Left kidney (tissue), 2 donors: Measurements from ENCODE around the gene CLIC6. TPM values are rescaled to one million over a fixed set of nuclear protein-coding genes. Genes with fewer than 3 reads are reported as not detected.
"Not testable (repeated sequence)": the region's sequence is repeated elsewhere in the genome, so short reads cannot be mapped to it uniquely, and the experiment has no call there.

Experiments used
- DNase-seq: peaks from one replicate; pipeline ENCODE4 v3.0.0-alpha.2; 2013
- polyA plus RNA-seq: library from polyadenylated mRNA; unstranded; fragments of 120-200 nt; gene quantifications from one replicate; pipeline ENCODE4 v1.2.1, GENCODE V29; 2013; ENCODE audit not compliant: insufficient read length

Gene CLIC6
- polyA plus RNA-seq, 1 donor, result 2.3 TPM

DNA sequence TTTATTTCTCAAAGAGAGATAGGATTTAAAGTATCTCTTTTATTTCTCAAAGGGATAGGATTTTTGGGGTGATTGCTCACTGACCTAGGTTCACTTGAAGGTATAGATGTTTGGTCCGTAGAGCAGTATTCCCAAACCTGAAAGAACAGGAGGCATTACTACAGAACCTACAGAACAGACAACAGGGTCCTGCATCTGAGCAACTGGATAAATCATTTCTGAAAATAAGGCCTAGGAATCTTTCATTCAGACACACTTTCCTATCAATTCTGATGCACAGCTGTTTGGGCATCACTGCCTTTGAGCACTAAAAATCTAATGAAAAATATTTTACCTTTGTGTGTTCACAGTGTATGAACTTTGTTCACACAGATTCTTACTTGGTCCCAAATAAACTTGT, 17.2 kb upstream of the CLIC6 start:
- DNase-seq, result no peak

DNA sequence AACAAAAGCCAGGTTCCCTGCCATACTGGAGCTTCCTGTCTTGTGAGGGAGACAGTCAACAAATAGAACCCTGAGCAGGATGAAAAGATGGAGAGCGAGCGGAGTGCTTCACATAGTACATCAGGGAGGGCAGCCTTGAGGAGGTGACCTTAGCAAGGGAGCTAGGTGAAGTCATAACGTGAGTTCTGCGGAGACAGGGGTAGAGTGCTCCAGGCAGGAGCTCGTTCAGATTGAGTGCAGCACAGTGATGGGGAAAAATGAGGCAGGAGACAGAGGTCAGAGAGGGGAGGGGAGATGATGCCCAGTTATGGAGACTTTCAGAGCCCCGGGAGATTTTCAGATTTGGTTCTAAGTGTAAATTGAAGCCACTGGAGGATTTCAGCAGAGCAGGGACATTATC, 15.3 kb upstream of the CLIC6 start:
- DNase-seq, result no peak

DNA sequence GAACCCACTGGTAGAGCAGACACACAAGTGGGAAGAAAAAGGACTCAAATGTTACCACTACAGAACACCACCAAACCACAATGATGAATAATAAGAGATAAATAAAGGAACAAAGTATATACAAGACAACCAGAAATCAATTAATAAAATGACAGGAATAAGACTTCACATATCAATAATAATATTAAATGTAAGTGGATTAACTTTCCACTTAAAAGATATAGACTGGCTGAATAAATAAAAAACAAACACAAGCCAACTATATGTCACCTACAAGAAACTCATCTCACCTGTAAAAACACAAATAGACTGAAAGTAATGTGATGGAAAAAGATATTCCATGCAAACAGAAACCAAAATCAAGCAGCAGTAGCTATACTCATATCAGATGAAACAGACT, 6.9 kb upstream of the CLIC6 start:
- no peak for DNase-seq

DNA sequence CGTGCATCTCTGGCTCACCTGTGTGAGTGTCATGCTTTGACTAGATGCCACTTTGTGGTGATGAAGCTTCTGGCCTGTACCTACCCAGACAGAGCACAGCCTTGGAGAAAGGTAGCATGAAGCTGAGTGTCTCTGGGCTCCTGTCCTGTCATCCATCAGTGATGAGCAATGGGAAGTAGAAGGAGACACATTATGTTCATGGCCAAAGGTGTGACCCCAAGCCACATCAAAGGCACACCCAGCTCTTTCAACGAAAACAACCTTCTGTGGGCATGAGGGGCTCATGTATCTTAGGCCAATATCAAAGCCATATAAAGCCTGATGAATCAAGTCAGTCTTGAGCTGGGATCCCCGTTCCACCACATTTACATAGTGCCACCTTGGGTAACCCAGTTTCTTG, 1.0 kb upstream of the CLIC6 start:
- DNase-seq, result no peak

DNA sequence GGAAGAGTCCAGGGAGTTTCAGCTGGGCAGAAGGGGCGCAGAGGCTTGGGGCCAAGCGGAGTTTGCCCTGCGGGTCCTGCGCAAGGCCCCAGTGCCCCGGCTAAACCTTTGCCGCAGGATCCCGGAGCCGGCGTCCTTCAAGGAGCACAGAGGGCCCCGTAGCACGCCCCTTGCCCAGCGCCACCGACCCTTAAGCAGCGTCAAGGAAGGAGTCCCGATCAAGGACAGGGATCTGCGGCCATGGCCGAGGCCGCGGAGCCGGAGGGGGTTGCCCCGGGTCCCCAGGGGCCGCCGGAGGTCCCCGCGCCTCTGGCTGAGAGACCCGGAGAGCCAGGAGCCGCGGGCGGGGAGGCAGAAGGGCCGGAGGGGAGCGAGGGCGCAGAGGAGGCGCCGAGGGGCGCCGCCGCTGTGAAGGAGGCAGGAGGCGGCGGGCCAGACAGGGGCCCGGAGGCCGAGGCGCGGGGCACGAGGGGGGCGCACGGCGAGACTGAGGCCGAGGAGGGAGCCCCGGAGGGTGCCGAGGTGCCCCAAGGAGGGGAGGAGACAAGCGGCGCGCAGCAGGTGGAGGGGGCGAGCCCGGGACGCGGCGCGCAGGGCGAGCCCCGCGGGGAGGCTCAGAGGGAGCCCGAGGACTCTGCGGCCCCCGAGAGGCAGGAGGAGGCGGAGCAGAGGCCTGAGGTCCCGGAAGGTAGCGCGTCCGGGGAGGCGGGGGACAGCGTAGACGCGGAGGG, 520 bp downstream of the CLIC6 start:
- no peak for DNase-seq

DNA sequence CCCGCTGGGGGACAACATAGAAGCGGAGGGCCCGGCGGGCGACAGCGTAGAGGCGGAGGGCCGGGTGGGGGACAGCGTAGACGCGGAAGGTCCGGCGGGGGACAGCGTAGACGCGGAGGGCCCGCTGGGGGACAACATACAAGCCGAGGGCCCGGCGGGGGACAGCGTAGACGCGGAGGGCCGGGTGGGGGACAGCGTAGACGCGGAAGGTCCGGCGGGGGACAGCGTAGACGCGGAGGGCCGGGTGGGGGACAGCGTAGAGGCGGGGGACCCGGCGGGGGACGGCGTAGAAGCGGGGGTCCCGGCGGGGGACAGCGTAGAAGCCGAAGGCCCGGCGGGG, 1.1 kb downstream of the CLIC6 start:
- not testable (repeated sequence) for DNase-seq

DNA sequence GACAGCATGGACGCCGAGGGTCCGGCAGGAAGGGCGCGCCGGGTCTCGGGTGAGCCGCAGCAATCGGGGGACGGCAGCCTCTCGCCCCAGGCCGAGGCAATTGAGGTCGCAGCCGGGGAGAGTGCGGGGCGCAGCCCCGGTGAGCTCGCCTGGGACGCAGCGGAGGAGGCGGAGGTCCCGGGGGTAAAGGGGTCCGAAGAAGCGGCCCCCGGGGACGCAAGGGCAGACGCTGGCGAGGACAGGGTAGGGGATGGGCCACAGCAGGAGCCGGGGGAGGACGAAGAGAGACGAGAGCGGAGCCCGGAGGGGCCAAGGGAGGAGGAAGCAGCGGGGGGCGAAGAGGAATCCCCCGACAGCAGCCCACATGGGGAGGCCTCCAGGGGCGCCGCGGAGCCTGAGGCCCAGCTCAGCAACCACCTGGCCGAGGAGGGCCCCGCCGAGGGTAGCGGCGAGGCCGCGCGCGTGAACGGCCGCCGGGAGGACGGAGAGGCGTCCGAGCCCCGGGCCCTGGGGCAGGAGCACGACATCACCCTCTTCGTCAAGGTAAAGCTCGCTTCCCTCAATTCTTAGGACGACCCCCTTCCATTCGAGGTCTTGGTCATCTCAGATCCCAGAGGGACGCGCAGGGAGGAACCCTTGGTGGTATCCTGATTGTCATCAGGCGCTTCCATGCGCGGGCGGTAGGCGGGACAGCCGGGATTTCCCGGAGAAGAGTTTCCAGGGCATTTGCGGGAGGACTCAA, 1.6 kb downstream of the CLIC6 start:
- peak; percentile 11 for DNase-seq

DNA sequence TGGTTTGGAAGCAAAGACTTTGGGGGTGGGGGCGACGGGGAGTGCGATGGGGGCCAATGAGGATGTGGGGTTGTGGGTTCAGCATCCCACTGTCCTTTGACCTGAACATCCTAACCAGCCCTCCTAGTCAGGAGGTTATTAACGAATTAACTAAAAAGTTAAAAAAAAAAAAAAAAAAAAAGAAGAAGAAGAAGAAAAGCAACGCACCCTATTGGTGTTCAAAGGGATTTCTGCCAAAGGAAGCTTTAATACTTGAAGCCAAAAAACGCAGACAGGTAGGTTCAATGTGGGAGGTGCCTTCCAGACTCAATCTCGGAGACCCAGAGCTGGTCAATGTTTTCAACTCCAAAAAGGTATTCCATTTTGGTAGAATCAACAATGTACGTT, 2.2 kb downstream of the CLIC6 start:
- no peak for DNase-seq

DNA sequence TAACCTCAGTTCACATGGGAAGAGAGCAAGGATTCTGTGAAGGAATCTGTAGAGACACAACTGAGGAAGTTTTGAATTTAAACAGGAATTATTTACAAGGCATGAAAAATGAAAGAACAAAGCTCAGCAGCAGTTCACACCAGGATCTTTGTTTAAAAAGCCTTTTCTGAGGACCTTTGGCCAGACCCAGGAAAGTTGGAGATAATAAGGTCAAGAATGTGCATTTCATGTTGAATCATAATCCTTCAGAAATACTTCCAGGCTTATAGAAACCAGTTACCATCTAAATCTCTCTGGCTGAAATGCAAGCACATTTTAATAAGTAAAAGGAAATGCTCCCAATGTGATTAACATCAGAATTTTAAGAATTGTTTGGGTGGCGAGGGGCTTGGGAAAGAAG, 2.7 kb downstream of the CLIC6 start:
- no peak for DNase-seq

DNA sequence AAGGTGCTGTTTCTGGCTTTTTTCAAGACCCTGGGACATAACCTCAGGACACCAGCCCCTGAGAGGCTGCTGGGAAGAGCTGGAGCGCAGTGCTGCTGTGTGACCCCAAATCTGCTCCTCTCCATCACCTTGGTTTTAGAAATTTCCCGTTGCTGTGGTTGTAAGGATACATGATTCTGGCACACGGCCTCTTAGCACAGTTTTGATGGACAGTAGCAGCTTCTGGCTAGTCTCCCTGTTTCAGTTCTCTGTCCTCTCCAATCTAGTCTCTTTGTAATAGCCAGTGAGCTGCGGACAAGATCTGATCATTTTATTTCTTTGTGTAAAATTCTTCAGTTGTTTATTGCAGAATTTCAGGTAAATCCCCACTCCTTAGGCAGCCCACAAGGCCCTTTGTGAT, 3.1 kb downstream of the CLIC6 start:
- no peak for DNase-seq

DNA sequence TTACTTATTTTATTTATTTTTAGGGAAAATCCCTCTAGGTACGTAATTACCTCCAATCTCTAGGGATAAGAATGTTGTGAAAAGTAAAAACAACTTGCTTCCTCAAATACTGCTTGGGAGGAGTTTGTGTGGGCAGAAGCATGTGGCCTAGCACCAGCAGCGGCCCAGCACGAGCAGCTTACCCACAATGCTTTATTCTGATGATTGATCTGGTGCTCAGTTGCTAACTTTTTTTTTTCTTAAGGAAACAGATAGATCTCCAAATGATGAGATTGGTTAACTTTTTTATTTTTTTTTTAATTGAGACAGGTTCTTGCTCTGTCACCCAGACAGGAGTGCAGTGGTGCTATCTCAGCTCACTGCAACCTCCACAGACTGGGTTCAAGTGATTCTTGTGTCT, 4.2 kb downstream of the CLIC6 start:
- no peak for DNase-seq

DNA sequence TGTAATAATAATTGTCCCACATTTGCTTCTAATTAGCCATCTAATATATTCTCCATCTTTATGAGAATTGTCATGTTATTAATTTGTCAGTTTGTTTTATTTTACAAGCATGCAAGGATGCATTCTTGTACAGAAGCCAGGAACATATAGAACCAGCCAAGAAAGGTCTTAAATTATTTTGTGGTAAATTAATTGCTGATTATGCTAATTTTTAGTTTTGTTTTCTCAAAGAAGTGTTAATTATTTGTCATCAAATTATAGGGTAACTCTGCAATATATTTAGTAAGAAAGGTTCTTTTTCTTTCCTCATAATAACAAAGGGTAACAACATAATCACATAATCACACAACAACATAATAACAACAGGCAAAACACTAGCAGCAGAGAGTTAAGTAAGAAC, 5.7 kb downstream of the CLIC6 start:
- no peak for DNase-seq

DNA sequence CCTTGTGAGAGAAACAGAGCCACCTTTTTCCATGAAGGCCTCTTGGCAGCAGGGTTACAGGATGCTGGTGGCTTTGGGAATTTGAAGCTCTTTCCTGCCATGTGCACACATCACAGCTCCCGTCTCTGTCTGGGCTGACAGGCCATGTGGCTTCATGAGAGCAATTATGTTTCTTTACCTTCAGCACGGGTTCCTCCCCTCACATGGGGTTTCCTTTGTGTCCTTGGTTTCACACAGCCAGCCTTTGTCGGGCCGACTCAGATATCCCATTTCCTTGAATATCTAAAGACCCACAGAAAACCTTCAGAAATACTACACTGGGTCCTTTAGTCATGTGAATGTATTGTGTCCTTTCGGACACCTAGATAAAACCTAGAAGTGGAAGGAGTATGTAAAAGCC, 7.1 kb downstream of the CLIC6 start:
- no peak for DNase-seq

DNA sequence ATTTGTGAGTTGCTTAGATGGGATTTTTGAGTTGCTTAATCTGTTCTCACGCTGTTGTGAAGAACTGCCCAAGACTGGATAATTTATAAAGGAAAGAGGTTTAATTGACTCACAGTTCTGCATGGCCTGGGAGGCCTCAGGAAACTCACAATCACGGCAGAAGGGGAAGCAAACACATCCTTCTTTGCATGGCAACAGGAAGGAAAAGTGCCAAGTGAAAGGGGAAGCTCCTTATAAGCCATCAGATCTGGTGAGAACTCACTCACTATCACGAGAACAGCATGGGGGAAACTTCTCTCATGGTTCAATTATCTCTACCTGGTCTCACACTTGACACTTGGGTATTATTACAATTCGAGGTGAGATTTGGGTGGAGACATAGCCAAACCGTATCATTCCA, 10.3 kb downstream of the CLIC6 start:
- no peak for DNase-seq

DNA sequence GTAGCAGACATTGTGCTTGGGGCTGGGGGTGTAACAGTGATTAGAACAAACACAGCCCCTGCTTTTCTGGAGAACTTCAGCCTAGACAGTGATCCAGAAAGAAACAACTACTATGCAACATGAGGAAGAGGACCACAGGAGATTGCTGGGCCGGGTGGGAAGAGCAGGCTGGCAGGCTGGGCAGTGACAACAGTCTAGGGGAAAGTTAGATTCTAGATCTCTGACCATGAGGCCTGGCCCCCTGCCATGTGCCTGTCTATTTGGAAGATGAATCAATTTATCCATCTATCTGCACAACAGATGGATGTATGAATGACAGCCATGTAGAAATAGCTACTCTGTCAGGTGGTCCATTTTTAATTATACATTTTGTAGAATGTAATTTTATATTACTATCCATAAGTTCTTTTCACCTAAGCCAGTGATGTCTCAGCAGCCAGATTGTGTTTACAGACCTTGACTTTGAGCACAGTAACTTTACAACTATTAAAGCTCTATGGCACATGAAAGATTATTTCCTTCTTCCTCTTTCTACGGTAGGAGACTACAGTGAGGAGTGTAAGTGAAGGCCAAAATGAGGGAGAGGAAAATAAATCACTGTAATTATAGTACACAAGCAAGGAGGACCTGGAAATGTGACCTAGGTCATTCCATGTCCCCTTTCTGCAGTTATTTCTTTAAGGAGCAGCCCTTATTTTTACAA, 15.5 kb downstream of the CLIC6 start:
- DNase-seq, result peak; percentile 6

DNA sequence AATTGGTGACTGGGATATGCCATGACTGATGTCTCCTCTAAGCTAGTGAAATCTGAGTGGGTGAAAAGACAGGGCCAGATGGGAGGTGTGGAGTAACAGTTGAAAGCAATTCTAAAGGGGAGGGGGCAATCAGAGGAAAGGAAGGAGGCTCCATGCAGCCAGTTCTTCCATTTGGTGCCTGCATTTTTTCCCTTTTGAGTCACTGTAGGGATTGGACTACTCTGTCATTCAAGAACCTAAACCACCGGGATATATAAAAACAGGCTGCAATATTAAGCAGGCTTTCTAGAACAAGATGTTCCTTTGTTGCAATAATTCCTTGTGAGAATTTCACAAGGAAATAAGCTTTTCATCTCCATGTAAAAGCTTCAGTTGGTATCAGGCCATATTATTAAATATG, 18.3 kb downstream of the CLIC6 start:
- DNase-seq, result no peak

DNA sequence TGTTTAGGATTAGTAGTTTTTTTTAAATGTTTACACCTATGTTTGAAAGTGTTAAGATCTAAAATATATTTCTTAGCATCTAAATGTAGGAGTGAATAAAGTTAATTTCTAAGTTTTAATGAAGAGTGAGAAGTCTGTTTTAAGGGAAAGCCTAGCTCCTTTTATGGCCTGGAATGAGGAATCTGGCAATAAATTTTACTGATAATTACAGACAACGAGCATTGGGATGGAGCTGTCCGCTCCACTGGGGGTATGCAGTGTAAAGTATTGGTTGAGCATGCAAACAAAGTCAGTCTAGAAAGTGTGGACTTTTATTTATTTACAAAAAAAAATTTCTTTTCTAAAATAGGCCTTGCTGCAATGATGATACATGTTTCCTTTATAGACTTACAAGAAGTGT, 19.0 kb downstream of the CLIC6 start:
- DNase-seq, result no peak

DNA sequence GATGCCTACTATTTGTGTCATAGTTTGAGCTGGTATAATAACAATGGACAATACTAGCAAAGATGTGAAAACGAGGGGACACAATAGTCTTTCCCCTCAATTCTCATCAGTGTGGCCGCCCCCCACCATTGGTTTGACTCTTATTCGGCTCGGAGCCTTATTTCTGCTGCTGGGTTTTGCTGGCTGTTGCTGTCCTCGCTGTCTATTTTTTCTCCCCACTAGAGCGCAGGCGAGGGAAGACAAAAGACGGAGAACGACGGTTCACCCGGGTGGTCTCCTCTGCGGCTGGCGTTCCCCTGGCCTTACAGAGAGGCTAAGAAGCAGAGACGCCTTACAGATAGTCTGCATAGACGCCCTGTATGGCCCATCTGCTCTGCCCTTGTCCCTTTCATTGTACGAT, 19.4 kb downstream of the CLIC6 start:
- no peak for DNase-seq

DNA sequence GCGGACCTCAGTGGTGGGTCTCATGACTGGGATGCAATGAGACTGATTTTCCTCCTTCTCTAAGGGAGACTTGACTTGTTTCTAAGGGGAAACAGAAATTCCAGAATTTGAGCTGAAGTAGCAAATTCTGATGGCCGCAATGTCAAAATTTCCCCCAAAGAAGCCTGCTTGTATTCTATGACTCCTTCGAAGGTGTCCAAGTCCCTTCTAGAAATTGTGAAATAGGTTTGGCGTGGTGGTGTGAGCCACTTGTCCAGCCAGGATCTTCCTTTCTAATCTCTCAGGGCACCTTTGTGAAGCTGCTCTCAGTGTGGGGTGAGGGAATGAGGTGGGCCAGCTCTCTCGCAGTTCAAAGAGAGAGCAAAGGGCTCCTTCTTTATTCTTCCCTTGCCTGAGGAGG, 19.9 kb downstream of the CLIC6 start:
- DNase-seq, result no peak

DNA sequence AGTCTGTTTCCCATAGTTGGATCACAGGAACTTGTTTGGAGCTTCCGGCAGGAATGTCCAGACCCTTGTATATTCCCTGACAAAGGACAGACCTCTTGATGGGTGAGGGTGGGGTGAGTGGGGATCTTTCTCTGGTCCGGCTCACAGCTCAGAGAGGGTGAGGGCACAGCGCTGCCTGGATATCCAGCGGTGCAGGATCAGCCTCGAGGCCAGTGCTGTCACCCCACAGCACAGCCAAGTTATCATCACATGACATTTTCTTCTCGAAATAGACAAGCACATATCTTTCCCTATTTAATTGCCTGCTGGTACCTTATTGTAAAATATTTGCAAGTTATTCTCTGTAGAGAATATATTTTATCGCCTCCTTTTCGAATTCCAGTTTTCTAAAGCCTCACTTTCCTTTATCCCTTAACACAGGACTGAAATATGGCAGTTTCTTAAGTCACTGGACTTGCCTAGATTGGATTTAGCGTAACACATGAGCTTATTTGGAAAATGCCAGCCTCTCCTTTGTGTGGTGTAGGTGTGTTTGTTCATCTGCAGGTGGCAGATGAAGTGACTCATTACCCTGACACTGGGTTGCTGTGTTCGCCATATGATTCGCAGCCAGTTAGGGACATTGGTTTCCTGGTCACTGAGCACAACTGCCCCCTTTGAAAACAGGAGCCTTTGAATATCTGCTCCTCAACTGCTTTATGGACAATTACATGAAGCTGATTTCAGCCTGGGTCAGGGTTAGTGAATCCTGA, 21.4 kb downstream of the CLIC6 start:
- no peak for DNase-seq

DNA sequence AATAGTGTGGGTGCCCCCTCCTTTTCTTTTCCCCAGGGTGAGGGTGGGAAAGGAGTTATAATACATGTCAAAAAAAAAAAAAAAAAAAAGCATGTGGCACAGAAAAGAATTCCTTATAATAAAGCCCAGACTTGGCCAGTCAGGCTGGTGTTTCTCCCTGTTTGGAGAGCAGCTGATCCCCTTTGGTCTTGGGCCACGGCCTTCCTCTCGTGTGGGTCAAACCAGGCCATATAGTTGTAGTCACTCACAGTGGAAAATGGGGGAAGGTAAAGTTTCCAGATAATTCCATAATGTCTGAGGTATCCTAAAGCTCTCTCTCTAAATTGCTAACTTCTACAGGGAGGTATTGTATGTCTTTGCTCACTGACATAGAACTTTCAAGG, 22.0 kb downstream of the CLIC6 start:
- no peak for DNase-seq

DNA sequence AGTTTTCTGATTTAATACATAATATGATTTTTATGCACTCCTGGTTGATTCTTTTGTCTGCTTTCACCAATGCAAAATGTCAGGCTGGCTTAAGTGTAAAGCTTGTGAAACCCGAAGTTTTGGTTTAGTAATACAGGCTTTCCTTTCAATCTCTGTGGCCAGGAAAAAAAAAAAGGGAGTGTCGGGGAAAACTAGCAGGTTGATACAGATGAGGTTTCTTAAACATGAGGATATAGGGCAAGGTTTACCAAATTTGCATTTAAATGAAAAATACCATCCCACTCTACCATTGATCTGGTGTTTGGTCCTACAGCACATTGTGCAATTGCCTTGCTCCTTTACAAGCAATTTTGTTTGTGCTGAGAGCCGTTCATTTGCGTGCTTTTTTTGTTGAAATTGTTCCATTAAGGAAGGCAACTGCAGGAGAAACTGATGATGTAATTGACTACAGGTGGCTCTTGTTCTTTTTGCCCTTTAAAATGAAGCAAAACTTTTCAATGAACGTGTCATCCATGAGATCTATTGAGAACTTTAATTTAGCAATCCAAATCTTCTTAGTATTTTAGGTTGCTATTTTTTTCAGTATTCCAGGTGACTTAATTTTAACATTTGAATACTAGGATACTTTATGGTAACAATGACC, 22.7 kb downstream of the CLIC6 start:
- DNase-seq, result no peak
